CD1c-positive myeloid dendritic cell (primary cell): ENCODE measurements around the gene FGF4.

ENCODE experiments used
- DNase-seq: peaks from one replicate; pipeline ENCODE4 v3.0.0-alpha.2; 2016; ENCODE audit errors: extremely low spot score

The FGF4 gene, protein sequence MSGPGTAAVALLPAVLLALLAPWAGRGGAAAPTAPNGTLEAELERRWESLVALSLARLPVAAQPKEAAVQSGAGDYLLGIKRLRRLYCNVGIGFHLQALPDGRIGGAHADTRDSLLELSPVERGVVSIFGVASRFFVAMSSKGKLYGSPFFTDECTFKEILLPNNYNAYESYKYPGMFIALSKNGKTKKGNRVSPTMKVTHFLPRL

GRCh38 chr11:69775163-69775755 is at the start of gene FGF4:
FGF4 (minus strand) TSS chr11:69775341; CDS start chr11:69775084, 257 bp downstream.
- no peak for DNase-seq

DNA sequence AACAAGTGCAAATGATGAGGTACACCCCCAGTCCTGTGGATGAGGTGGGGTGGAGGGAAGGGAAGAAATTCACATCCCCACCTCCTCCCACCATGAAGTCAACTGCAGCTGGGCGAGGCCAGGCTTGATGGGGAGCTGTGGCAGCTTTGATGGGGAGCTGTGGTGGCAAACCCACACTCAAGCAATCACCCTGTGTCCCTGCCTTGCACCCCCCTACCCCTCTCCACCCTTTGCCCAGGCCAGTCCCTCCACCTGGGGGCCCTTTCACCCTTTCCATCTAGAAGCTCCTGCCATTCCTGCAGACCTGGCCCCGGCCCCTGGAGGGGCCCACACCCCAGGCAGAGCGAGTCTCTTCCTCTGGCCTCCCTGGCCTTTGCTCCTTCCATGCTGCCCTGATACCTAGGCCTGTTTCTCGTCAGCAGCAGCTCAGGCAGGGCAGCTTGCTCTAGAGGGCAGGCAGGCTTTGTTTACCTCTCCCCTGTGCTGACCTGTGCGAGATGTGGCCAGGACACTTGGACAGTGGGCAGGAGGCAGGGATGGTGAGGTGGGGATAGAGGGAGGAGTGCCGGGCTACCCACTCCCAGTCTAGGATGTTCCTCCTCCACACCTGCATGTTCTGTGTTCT is 48.6 kb upstream of the FGF4 start:
- DNase-seq: no peak

DNA sequence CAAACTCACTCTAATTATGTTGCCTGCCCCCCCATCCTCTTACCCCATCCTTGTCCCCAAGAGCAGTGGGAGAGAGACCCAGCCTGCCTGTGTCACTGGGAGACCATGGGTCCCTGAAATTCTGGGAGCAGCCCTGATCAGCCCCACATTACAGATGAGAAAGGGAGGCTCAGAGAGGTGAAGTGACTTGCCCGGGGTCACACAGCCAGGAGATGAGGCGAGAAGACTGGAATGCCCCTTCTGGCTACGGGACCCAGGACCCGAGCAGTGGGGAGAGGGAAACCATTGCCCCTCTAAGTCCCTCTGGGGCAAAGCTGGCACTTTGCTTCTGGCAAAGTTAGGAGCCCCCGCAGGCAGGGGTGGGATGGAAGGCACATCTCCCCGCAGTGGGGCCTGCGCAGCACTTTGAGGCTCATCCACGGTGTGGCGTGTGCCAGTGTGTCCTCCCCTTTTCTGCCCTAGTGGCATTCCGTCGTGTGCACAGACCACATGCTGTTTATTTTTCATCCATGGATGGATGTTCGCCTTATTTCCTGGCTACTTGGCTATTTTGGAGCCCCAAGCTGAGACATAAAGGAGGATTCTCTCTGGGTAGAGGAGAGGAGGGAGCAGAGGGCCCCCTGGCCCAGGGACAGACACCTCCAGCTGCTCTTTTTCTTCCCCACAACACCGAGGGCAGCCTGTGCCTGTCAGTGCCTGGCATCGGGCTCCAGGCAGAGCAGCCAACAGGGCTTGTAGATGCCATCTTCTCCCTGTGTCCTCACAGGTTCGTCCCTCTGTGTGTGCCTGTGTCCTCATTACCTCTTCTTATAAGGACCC is 47.7 kb upstream of the FGF4 start:
- no peak for DNase-seq

- no peak for DNase-seq
Measured at GRCh38 chr11:69821511-69822040, 46.4 kb upstream of the FGF4 start.

DNA sequence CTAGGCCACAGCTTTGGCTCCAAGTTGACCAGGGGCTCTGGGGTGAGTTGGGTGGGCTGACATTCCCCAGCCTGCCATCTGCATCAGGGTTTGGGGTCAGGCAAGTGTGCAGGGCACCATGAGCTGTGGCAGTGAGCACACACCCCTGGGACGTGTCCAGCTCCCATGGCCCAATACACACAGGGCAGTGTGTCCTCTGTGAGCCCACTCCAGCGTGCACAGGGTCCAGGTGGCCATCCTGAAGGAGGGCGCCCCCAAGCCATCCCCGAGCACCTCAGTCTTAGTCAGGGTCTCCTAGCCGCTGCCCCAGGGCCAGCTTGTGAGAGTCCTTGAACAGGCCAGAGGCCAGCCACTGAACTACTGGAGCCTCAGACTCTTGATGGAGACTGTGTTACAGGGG is 45.3 kb upstream of the FGF4 start:
- DNase-seq: no peak

- DNase-seq: no peak
Measured at GRCh38 chr11:69819541-69820070, 44.5 kb upstream of the FGF4 start.

DNA sequence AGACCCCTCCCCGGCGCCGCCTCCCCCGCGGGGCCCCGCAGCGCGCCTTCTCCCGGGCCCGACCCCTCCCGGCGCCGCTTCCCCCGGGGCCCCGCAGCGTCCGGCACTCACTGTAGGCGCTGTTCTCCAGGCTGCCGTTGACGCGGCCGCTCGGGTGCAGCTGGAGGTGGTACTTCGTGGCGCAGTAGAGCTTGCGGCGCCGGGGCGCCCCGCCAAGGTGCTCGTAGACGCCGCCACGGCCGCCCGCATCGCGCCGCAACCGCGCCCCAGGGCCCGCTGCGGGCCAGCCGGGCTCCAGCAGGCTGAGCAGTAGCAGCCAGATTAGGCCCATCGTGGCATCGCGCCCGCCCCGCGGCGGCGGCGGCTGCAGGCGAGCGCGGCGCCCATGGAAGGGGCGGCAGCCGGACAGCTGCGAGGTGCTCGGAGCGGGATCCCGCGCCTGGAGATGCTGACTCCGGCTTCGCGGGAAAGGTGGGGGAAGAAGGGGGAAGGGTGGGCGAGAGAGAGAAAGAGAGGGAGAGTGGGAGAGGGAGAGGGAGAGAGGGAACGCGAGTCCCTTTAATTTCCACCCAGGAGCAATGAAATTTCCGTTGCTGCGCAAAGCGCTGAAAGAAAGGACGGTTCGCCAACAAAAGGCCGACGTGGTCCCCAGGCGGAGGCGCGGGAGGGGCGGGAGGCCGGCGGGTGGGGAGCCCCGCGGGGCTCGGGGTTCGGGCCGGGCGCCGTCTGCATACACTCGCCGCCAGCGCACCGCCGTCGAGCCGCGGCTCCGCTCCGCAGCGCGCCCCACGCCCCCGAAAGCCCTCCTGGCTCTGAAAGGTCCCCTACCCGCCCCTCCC is 43.7 kb upstream of the FGF4 start, which contains the start of gene FGF3:
Gene FGF3 (minus strand): TSS at position 814 of the 839 bp plus-strand sequence. CDS start 483 bp downstream, at position 331.
- DNase-seq: no peak

DNA sequence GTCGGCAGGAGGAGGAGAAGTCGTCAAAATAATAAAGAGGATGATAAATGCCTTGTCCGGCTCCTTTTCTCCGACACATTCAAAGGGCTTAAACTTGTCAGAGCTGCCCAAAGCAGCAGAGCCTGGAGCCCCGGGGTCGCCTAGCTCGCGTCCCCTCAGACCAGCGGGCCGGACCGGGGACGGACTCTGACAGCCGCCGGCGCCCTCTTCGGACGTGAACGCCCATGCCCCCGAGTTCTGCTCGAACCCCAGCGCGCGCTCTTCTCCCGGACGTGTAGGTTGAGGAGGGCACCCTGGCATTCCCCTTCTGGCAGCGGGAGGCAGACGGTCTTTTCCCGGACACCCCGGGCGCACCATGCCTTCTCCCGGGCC is 43.1 kb upstream of the FGF4 start:
- no peak for DNase-seq

GRCh38 chr11:69817265-69818230 is 42.4 kb upstream of the FGF4 start:
- DNase-seq: no peak

- DNase-seq: no peak
Measured at GRCh38 chr11:69816671-69817070, 41.5 kb upstream of the FGF4 start.

GRCh38 chr11:69815973-69816372 is 40.8 kb upstream of the FGF4 start:
- no peak for DNase-seq

DNA sequence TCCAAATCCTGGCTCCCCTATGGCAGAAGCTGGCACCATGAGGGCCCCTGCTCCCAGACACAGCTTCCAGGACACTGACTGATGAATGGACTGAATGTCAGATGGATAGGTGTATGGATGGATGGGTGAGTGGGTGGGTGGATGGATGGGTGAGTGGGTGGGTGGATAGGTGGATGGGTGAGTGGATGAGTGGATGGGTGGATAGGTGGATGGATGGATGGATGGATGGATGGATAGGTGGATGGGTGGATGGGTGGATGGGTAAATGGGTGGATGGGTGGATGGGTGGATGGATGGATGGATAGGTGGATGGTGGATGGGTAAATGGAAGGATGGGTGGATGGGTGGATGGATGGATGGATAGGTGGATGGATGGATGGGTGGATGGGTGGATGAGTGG is 39.8 kb upstream of the FGF4 start:
- no peak for DNase-seq

DNA sequence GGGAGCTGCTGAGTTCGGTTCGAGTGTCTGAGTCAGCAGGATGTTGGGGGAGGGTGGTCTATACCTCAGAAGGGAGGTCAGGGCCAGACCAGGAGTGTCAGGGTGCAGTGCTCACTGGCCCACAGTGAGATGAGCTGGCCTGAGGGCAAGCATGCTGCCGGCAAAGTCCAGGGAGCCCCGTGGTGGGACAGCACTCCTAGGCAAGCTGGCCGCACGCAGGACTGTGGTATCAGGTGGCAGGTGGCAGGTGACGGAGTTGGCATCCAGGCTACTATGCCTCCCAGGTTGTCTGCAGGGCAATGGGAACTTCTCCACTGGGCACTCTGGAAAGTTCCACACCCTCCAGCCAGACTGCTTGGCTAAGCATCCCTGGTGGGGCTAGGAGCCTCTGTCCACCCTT is 39.3 kb upstream of the FGF4 start:
- DNase-seq: no peak

- DNase-seq: no peak
Measured at GRCh38 chr11:69813839-69814238, 38.7 kb upstream of the FGF4 start.

DNA sequence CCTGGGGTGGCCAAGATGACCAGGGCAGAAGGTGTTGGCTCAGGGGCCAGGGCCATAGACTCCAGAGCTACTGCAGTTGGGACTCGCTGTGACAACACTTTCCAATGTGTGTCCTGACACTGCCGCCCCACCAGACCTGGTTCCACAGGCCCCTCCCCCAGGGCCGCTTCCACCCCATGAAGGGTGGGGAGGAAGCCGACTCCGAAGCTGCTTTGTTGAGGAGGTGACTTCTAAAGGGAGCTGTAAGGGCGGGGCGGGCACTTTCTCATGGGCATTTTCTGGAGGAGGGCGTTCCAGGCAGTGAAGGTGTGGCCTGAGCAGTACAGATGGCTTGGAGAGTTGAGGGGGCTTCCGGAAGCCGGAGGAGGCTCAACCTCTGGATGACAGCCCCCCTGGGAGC is 37.8 kb upstream of the FGF4 start:
- DNase-seq: no peak

DNA sequence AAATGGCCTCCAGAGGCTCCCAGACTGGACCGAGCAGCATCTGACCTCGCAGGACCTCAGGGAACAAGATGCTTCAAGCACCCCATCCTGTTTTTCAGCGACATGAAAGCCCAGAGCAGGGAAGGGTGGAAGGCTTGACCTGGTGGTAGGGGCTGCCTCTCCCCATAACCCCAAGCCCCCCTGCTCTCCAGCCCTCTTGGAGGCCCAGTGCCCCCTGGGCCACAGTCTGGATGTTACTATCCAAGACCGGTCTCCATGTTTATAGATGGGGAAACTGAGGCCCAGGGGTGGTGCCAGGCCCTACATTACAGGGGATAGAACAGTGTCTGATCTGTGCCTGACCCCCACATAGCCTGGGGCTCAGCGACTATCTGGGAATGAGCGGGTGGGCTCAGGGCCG is 37.1 kb upstream of the FGF4 start:
- DNase-seq: no peak

- DNase-seq: no peak
Measured at GRCh38 chr11:69811431-69811830, 36.3 kb upstream of the FGF4 start.

DNA sequence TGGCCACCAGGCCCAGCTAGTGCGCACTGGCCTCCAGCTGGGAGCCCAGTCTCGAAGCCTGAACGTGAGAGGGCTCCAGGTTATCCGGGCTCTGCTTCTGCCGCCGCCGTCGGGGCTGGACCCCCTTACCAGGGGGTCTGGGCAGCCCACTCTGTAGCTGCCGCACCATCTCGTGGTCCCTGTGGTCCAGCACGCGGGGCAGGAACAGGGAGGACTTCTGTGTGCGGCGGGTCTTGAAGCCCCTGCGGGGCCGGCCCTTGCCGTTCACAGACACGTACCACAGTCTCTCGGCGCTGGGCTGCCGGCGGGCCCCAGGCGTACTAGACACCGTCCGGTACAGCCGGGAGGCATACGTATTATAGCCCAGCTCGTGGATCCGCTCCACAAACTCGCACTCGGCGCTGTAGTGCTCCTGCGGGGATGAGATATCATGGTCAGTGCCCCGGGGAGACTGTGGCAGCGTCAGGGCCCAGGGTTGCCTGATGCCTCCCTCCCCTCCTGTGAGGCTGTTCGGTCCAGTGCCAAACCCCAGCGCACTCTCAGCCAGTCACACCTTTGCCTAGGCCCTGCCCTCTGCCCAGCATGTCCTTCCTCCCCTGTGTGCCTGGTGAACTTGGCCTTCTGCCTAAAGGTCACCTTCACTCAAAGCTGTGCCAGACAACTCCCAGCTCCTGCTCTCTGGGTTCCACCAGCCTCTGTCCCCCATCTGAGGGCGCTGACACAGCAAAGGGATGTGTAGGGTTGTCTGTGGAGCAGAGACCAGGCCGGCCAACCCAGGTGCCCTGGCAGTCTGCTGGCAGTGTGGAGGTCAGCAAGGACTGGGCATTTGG is 35.4 kb upstream of the FGF4 start:
- DNase-seq: no peak

- DNase-seq: no peak
Measured at GRCh38 chr11:69808667-69809086, 33.5 kb upstream of the FGF4 start.
